IMR-90 (cell line): ENCODE measurements around the gene GRB2. TPM values are rescaled to one million over a fixed set of nuclear protein-coding genes. Genes with fewer than 3 reads are reported as not detected.

Source experiments
- ATAC-seq: fragments of 200-7000 bp; cut with Tn5 transposase; 2 replicates; pipeline ENCODE4 v1.9.1; 2020; ENCODE audit warnings: low read depth, mild to moderate bottlenecking, moderate library complexity
- BruUV-seq: library from RNA; stranded (reverse); fragments of 400-500 nt; replicated peaks from 2 replicates; lab custom pipeline; 2021; lab: Mats Ljungman, UMichigan
- CTCF ChIA-PET: fragments of 300-600 bp; formaldehyde crosslinking; extraction: SDS; loops from one replicate; lab custom pipeline; 2021; ENCODE audit warnings: antibody characterized with exemption; lab: Yijun Ruan, JAX
- POLR2A ChIA-PET: fragments of 300-600 bp; sonication (Branson Sonifier 250); formaldehyde crosslinking; loops from one replicate; lab custom pipeline; 2022; ENCODE audit warnings: antibody characterized with exemption; ENCODE audit not compliant: unreplicated experiment; lab: Charles Lee
- DNase-seq: peaks from one replicate; pipeline ENCODE4 v3.0.0; 2013
- H2AFZ ChIP-seq: replicated peaks from 2 replicates; pipeline ENCODE3; 2013; ENCODE audit warnings: low read length, mild to moderate bottlenecking; ENCODE audit not compliant: poor library complexity
- H2AK5ac ChIP-seq: 2 replicates; pipeline ENCODE4 v1.6.1; 2013; ENCODE audit warnings: low read depth, low read length, inconsistent platforms
- H2AK9ac ChIP-seq: replicated peaks from 2 replicates; pipeline ENCODE3; 2013; ENCODE audit warnings: mild to moderate bottlenecking, low read depth, low read length, moderate library complexity; ENCODE audit not compliant: poor library complexity
- H2BK120ac ChIP-seq: 2 replicates; pipeline ENCODE4 v1.6.1; 2013; ENCODE audit warnings: low read depth, low read length, inconsistent platforms
- H2BK15ac ChIP-seq: 3 replicates; pipeline ENCODE4 v1.6.1; 2013; ENCODE audit warnings: low read depth, low read length, inconsistent platforms
- H2BK20ac ChIP-seq: 2 replicates; pipeline ENCODE4 v1.6.1; 2013; ENCODE audit warnings: low read depth, mild to moderate bottlenecking, inconsistent platforms, low read length, moderate library complexity
- H2BK5ac ChIP-seq: 2 replicates; pipeline ENCODE4 v1.6.1; 2013; ENCODE audit warnings: mild to moderate bottlenecking, low read depth, low read length, inconsistent platforms; ENCODE audit not compliant: poor library complexity, severe bottlenecking
- H3K14ac ChIP-seq: replicated peaks from 2 replicates; pipeline ENCODE4 v1.6.1; 2013; ENCODE audit warnings: low read depth, low read length, inconsistent platforms
- H3K18ac ChIP-seq: 2 replicates; pipeline ENCODE4 v1.6.1; 2013; ENCODE audit warnings: low read depth, low read length, control low read depth
- H3K23ac ChIP-seq: 2 replicates; pipeline ENCODE4 v1.6.1; 2013; ENCODE audit warnings: low read depth, low read length, inconsistent platforms
- H3K27ac ChIP-seq: 2 replicates; pipeline ENCODE4 v1.5.1; 2013; ENCODE audit warnings: mild to moderate bottlenecking, control low read depth, low read length; ENCODE audit not compliant: insufficient read depth
- H3K27me3 ChIP-seq: 2 replicates; pipeline ENCODE4 v1.6.1; 2013; ENCODE audit warnings: low read length; ENCODE audit not compliant: control insufficient read depth, insufficient read depth
- H3K36me3 ChIP-seq: 2 replicates; pipeline ENCODE4 v1.6.1; 2013; ENCODE audit warnings: low read length, mixed read lengths; ENCODE audit not compliant: control insufficient read depth, insufficient read depth
- H3K4ac ChIP-seq: 2 replicates; pipeline ENCODE4 v1.6.1; 2013; ENCODE audit warnings: low read depth, low read length, inconsistent platforms
- H3K4me1 ChIP-seq: 2 replicates; pipeline ENCODE4 v1.6.1; 2013; ENCODE audit warnings: low read length, mixed read lengths; ENCODE audit not compliant: control insufficient read depth, insufficient read depth
- H3K4me2 ChIP-seq: 2 replicates; pipeline ENCODE4 v1.6.1; 2013; ENCODE audit warnings: low read depth, mild to moderate bottlenecking, control low read depth, low read length, moderate library complexity
- H3K4me3 ChIP-seq: 2 replicates; pipeline ENCODE4 v1.5.1; 2013; ENCODE audit warnings: low read depth, mild to moderate bottlenecking, control low read depth, low read length, moderate library complexity; ENCODE audit not compliant: insufficient read depth
- H3K56ac ChIP-seq: 2 replicates; pipeline ENCODE4 v1.6.1; 2013; ENCODE audit warnings: low read length, inconsistent platforms; ENCODE audit not compliant: insufficient read depth; ENCODE audit errors: extremely low read depth
- H3K79me1 ChIP-seq, 2 experiments: 2 replicates each; pipeline ENCODE4 v1.6.1; 2013; ENCODE audit warnings: low read length in 2 of 2, inconsistent platforms in 1 of 2, low read depth in 1 of 2
- H3K9ac ChIP-seq: 2 replicates; pipeline ENCODE4 v1.6.1; 2013; ENCODE audit warnings: low read depth, low read length, control low read depth
- H3K9me1 ChIP-seq: 2 replicates; pipeline ENCODE4 v1.6.1; 2013; ENCODE audit warnings: low read length, inconsistent platforms; ENCODE audit not compliant: insufficient read depth
- H3K9me3 ChIP-seq: 2 replicates; pipeline ENCODE4 v1.6.1; 2013; ENCODE audit warnings: low read length; ENCODE audit not compliant: control insufficient read depth, insufficient read depth
- H4K20me1 ChIP-seq: 2 replicates; pipeline ENCODE4 v1.6.1; 2013; ENCODE audit warnings: low read length, inconsistent platforms; ENCODE audit not compliant: insufficient read depth
- H4K5ac ChIP-seq: 2 replicates; pipeline ENCODE4 v1.6.1; 2013; ENCODE audit warnings: mild to moderate bottlenecking, low read depth, low read length, control low read depth
- H4K8ac ChIP-seq, 2 experiments: 2 replicates each; pipeline ENCODE4 v1.6.1; 2013; ENCODE audit warnings: low read depth in 2 of 2, low read length in 2 of 2, control low read depth in 1 of 2, inconsistent platforms in 1 of 2
- H4K91ac ChIP-seq: 2 replicates; pipeline ENCODE4 v1.6.1; 2013; ENCODE audit warnings: low read depth, low read length, inconsistent platforms; ENCODE audit not compliant: insufficient read depth
- BHLHE40 ChIP-seq: fragments of 150-350 bp; IDR thresholded peaks from 2 replicates; pipeline ENCODE4 v1.6.1; 2016; ENCODE audit warnings: mild to moderate bottlenecking, low read depth, low read length
- CEBPB ChIP-seq: IDR thresholded peaks from 2 replicates; pipeline ENCODE4 v1.6.1; 2012; ENCODE audit warnings: low read depth, low read length, improper control_type of control experiment
- CHD1 ChIP-seq: IDR thresholded peaks from 2 replicates; pipeline ENCODE4 v1.6.1; 2012; ENCODE audit warnings: low read depth, low read length, improper control_type of control experiment
- CTCF ChIP-seq: conservative IDR thresholded peaks from 2 replicates; pipeline ENCODE4 v1.5.1; 2012; ENCODE audit warnings: mild to moderate bottlenecking, low read depth, low read length, improper control_type of control experiment
- FOS ChIP-seq: fragments of 150-350 bp; IDR thresholded peaks from 2 replicates; pipeline ENCODE4 v1.6.1; 2016; ENCODE audit warnings: low read depth, low read length
- MAZ ChIP-seq: IDR thresholded peaks from 2 replicates; pipeline ENCODE4 v1.6.1; 2012; ENCODE audit warnings: low read depth, mild to moderate bottlenecking, low read length, improper control_type of control experiment, moderate library complexity, borderline replicate concordance
- MXI1 ChIP-seq: IDR thresholded peaks from 2 replicates; pipeline ENCODE4 v1.6.1; 2012; ENCODE audit warnings: low read depth, mild to moderate bottlenecking, low read length, moderate library complexity, borderline replicate concordance
- NFE2L2 ChIP-seq: fragments of 150-350 bp; IDR thresholded peaks from 2 replicates; pipeline ENCODE4 v1.6.1; 2016; ENCODE audit warnings: low read depth, mild to moderate bottlenecking, low read length
- POLR2A ChIP-seq: IDR thresholded peaks from 2 replicates; pipeline ENCODE4 v1.6.1; 2012; ENCODE audit warnings: mild to moderate bottlenecking, low read depth, low read length
- RAD21 ChIP-seq: IDR thresholded peaks from 2 replicates; pipeline ENCODE4 v1.6.1; 2012; ENCODE audit warnings: low read length, improper control_type of control experiment
- RCOR1 ChIP-seq: IDR thresholded peaks from 2 replicates; pipeline ENCODE4 v1.6.1; 2012; ENCODE audit warnings: mild to moderate bottlenecking, low read length, improper control_type of control experiment; ENCODE audit not compliant: insufficient replicate concordance
- RFX5 ChIP-seq: IDR thresholded peaks from 2 replicates; pipeline ENCODE4 v1.8.0; 2012; ENCODE audit warnings: low read depth, mild to moderate bottlenecking, low read length, moderate library complexity
- SMC3 ChIP-seq: fragments of 150-350 bp; IDR thresholded peaks from 2 replicates; pipeline ENCODE4 v1.6.1; 2016; ENCODE audit warnings: low read depth, mild to moderate bottlenecking, antibody characterized with exemption, low read length, moderate library complexity
- USF2 ChIP-seq: fragments of 150-350 bp; IDR thresholded peaks from 2 replicates; pipeline ENCODE4 v1.6.1; 2017; ENCODE audit warnings: mild to moderate bottlenecking, antibody characterized with exemption, low read length, low read depth
- WGBS, 2 experiments: methylation state at CpG; one replicate each; pipeline versions ENCODE4 v1.1.5 to v1.1.7; 2013; ENCODE audit warnings: missing lambda C conversion rate in 2 of 2; ENCODE audit not compliant: insufficient read length in 1 of 2; ENCODE audit errors: extremely low coverage in 2 of 2; 5-methylcytosine and 5-hydroxymethylcytosine counted together
- dilution Hi-C: fragments of 300-500 bp; cut with HindIII; formaldehyde crosslinking; loops from one replicate; pipeline ENCODE4 v1.14.3; 2018; ENCODE audit warnings: low sequenced_read_pairs; ENCODE audit not compliant: unreplicated experiment
- in situ Hi-C: fragments of 300-500 bp; cut with MboI; formaldehyde crosslinking; loops from 3 replicates; pipeline ENCODE4 v1.14.3; 2019; ENCODE audit warnings: low sequenced_read_pairs, inconsistent platforms, mixed read lengths
- intact Hi-C: fragments of 100-400 bp; cut with micrococcal nuclease; formaldehyde crosslinking; loops from 2 replicates; pipeline ENCODE4 v1.10.0; 2022
- polyA plus RNA-seq, 3 experiments: library from polyadenylated mRNA; depleted of rRNA; stranded (reverse); fragments of >200 nt; gene quantifications; 2 replicates each; pipeline ENCODE4 v1.2.3, GENCODE V29; 2012; ENCODE audit warnings: low replicate concordance in 1 of 3
- total RNA-seq: library from RNA; depleted of rRNA; stranded (reverse); fragments of >200 nt; gene quantifications from 2 replicates; pipeline ENCODE4 v1.2.3, GENCODE V29; 2012

The GRB2 gene
- total and polyA plus RNA-seq, 2 of the 4 experiments (the other 2 are of a cell fraction), result 49.3 to 62.1 TPM

DNA sequence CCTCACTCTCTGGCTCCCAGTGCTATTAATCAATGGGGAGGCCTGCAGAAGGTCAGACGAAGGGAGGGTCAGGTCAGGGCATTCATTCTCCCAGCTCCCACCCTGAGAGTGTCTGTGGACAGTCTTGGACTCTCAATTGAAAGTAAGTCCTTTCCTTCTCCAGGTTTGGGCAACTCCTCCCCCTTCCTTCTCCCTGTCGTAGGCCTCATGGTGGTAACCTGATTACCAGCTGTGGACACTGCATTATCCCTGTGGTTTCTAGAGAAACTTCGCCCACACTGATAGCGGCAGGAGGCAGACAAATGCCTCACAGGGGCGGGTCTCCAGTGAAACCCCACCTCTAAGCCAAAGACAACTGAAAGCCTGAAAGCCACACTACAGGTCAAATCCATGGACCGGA is 58.6 kb downstream of the GRB2 start:
- H2AFZ ChIP-seq, result no peak overlapping the region
- ChIA-PET POLR2A (no interaction called here), CTCF (no interaction called here)
- H4K20me1 ChIP-seq, result peaks cover 85% of the 10 kb centered on the region
- intact Hi-C loops, result no loop called here
- H2BK20ac ChIP-seq, result no peak overlapping the region
- peaks cover 58 to 90% of the 10 kb centered on the region in 2 experiments for H3K79me1 ChIP-seq
- 0 out of 2 replicates have a peak overlapping the region, but pooled peaks have one; percentile 31 for H3K4me2 ChIP-seq
- BruUV-seq, result no TSS peak
- no peak overlapping the region for H3K56ac ChIP-seq
- H3K27me3 ChIP-seq, result no peaks in the 10 kb centered on the region
- H3K23ac ChIP-seq, result no peak overlapping the region; the same call in none of the 2 replicates
- no peak overlapping the region for H4K8ac ChIP-seq
- H2AK5ac ChIP-seq, result 0 out of 2 replicates have a peak overlapping the region, but pooled peaks have one; percentile 9
- H4K5ac ChIP-seq, result no peak overlapping the region
- H3K18ac ChIP-seq, result no peak overlapping the region
- no peak overlapping the region for H3K9ac ChIP-seq
- no peak overlapping the region for H3K4me3 ChIP-seq
- H3K4me1 ChIP-seq, result peaks cover 7% of the 10 kb centered on the region
- no peak overlapping the region for H3K4ac ChIP-seq
- H2AK9ac ChIP-seq, result peak overlapping the region; percentile 71
- H2BK15ac ChIP-seq, result no peak overlapping the region
- dilution Hi-C loops, result no loop called here
- peaks cover 28% of the 10 kb centered on the region for H3K9me1 ChIP-seq
- DNase-seq, result peak; percentile 72
- H2BK120ac ChIP-seq, result no peak overlapping the region
- H3K27ac ChIP-seq, result no peak overlapping the region
- H2BK5ac ChIP-seq, result no peak overlapping the region
- 56% methylated on average over 1 of the region's 6 CpGs; no CpG with 5 or more reads in 1 of the 2 experiments for WGBS, 2 experiments
- H4K91ac ChIP-seq, result peak overlapping the region; percentile 12; the same call in 1 of the 2 replicates
- no peaks in the 10 kb centered on the region for H3K9me3 ChIP-seq
- in situ Hi-C loops, result no loop called here
- H3K14ac ChIP-seq, result peak overlapping the region; percentile 58; the same call in 1 of the 2 replicates
- TF ChIP-seq FOS (no peak), CEBPB (no peak), USF2 (no peak), CHD1 (no peak), POLR2A (no peak), CTCF (no peak), SMC3 (no peak), RCOR1 (no peak), NFE2L2 (no peak), RAD21 (no peak), BHLHE40 (no peak), MXI1 (no peak), RFX5 (no peak), MAZ (no peak)
- ATAC-seq, result peak; percentile 85
- no peaks in the 10 kb centered on the region for H3K36me3 ChIP-seq
